ENCODE data around the gene ATP1A4. TPM values are rescaled to one million over a fixed set of nuclear protein-coding genes. Genes with fewer than 3 reads are reported as not detected.

ATP1A4 gene
- total RNA-seq, 1 experiment from 2014 or later, result not detected

- H3K9ac ChIP-seq (ENCODE audit: low read length), result no peak overlapping the region
- H3K9me2 ChIP-seq (replicated peaks; ENCODE audit: insufficient read depth, low read length), result no peaks in the 10 kb centered on the region
- no peak overlapping the region for H3K4me3 ChIP-seq (ENCODE audit: low read length)
- DNase-seq, result no peak
- no peaks in the 10 kb centered on the region for H3K9me3 ChIP-seq (ENCODE audit: low read length)
- H3K4me1 ChIP-seq (ENCODE audit: low read length), result no peaks in the 10 kb centered on the region
- H3K27ac ChIP-seq (ENCODE audit: low read length), result no peak overlapping the region
- H3K27me3 ChIP-seq (ENCODE audit: low read length), result no peaks in the 10 kb centered on the region
- peaks cover 40% of the 10 kb centered on the region; the same call in 1 of the 2 replicates for H3K36me3 ChIP-seq (ENCODE audit: insufficient read depth, low read length)
- no peaks in the 10 kb centered on the region for H4K20me1 ChIP-seq (ENCODE audit: insufficient read depth, low read depth, low read length)
- no peak overlapping the region for H2AFZ ChIP-seq (ENCODE audit: low read length)
- no peaks in the 10 kb centered on the region; the same call in 1 of the 2 replicates for H3K79me2 ChIP-seq (ENCODE audit: low read length)
- H3K4me2 ChIP-seq (ENCODE audit: low read depth, low read length, poor library complexity, severe bottlenecking), result no peak overlapping the region
Observed at GRCh38 chr1:160227561-160227960, 76.2 kb downstream of the ATP1A4 start.

DNA sequence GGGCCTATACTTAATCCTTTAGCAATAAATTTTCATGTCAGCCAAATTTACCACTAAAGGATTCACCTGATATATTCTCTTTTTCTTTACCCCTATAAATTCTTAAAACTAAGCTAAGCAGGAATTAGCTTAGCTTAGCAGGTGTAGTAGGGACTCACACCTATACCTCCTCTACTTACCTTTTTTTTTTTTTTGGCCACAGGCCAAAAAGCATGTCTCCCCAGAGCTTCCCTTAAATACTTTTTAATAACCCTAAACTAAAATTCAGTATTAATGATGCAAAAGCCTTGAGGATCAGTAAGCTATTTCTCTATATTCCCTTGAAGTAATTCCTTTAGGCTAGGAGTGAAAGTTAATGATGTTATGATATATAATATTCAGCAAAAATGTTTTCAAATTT lies 77.0 kb downstream of the ATP1A4 start:
- H3K27me3 ChIP-seq (ENCODE audit: low read length), result no peaks in the 10 kb centered on the region
- H3K4me1 ChIP-seq (ENCODE audit: low read length), result no peaks in the 10 kb centered on the region
- H3K4me2 ChIP-seq (ENCODE audit: low read depth, low read length, poor library complexity, severe bottlenecking), result no peak overlapping the region
- H3K9ac ChIP-seq (ENCODE audit: low read length), result no peak overlapping the region
- no peak overlapping the region for H3K4me3 ChIP-seq (ENCODE audit: low read length)
- H2AFZ ChIP-seq (ENCODE audit: low read length), result no peak overlapping the region
- H3K27ac ChIP-seq (ENCODE audit: low read length), result no peak overlapping the region
- H3K9me3 ChIP-seq (ENCODE audit: low read length), result no peaks in the 10 kb centered on the region
- DNase-seq, result no peak
- peaks cover 2% of the 10 kb centered on the region; the same call in 1 of the 2 replicates for H3K79me2 ChIP-seq (ENCODE audit: low read length)
- no peaks in the 10 kb centered on the region for H3K9me2 ChIP-seq (replicated peaks; ENCODE audit: insufficient read depth, low read length)
- no peaks in the 10 kb centered on the region for H4K20me1 ChIP-seq (ENCODE audit: insufficient read depth, low read depth, low read length)
- H3K36me3 ChIP-seq (ENCODE audit: insufficient read depth, low read length), result peaks cover 38% of the 10 kb centered on the region; the same call in 1 of the 2 replicates

GRCh38 chr1:160232911-160233310 lies 81.5 kb downstream of the ATP1A4 start:
- peaks cover 15% of the 10 kb centered on the region for H3K79me2 ChIP-seq (ENCODE audit: low read length)
- no peak overlapping the region for H2AFZ ChIP-seq (ENCODE audit: low read length)
- no peak overlapping the region for H3K9ac ChIP-seq (ENCODE audit: low read length)
- H3K27me3 ChIP-seq (ENCODE audit: low read length), result no peaks in the 10 kb centered on the region
- no peak overlapping the region for H3K27ac ChIP-seq (ENCODE audit: low read length)
- DNase-seq, result no peak
- H3K9me2 ChIP-seq (replicated peaks; ENCODE audit: insufficient read depth, low read length), result no peaks in the 10 kb centered on the region
- H3K4me2 ChIP-seq (ENCODE audit: low read depth, low read length, poor library complexity, severe bottlenecking), result no peak overlapping the region
- no peaks in the 10 kb centered on the region for H4K20me1 ChIP-seq (ENCODE audit: insufficient read depth, low read depth, low read length)
- H3K4me3 ChIP-seq (ENCODE audit: low read length), result no peak overlapping the region
- peaks cover 56% of the 10 kb centered on the region for H3K36me3 ChIP-seq (ENCODE audit: insufficient read depth, low read length)
- no peaks in the 10 kb centered on the region for H3K4me1 ChIP-seq (ENCODE audit: low read length)
- no peaks in the 10 kb centered on the region for H3K9me3 ChIP-seq (ENCODE audit: low read length)

Other genes with a start within 250 kb of the ATP1A4 start
- gene TAGLN2, start 226.1 kb upstream of the ATP1A4 start, total RNA-seq (2014; rRNA removed; shearing (Covaris generic); ENCODE audit: low replicate concordance), result 141 and 188 TPM in 2 replicates
- gene IGSF9, start 206.0 kb upstream of the ATP1A4 start, total RNA-seq (2014; rRNA removed; shearing (Covaris generic); ENCODE audit: low replicate concordance), result not detected in 2 replicates
- gene SLAMF9, start 197.4 kb upstream of the ATP1A4 start, total RNA-seq (2014; rRNA removed; shearing (Covaris generic); ENCODE audit: low replicate concordance), result not detected in 2 replicates
- gene PIGM, start 119.6 kb upstream of the ATP1A4 start, total RNA-seq (2014; rRNA removed; shearing (Covaris generic); ENCODE audit: low replicate concordance), result 3.2 and 6.3 TPM in 2 replicates
- not detected in 2 replicates for gene KCNJ10, start 81.4 kb upstream of the ATP1A4 start, total RNA-seq (2014; rRNA removed; shearing (Covaris generic); ENCODE audit: low replicate concordance)
- gene KCNJ9, start 70.1 kb upstream of the ATP1A4 start, total RNA-seq (2014; rRNA removed; shearing (Covaris generic); ENCODE audit: low replicate concordance), result not detected in 2 replicates
- 15.8 and 33.8 TPM in 2 replicates for gene IGSF8, start 53.0 kb upstream of the ATP1A4 start, total RNA-seq (2014; rRNA removed; shearing (Covaris generic); ENCODE audit: low replicate concordance)
- gene ATP1A2, start 35.8 kb upstream of the ATP1A4 start, total RNA-seq (2014; rRNA removed; shearing (Covaris generic); ENCODE audit: low replicate concordance), result not detected in 2 replicates
- not detected in 2 replicates for gene CASQ1, start 39.0 kb downstream of the ATP1A4 start, total RNA-seq (2014; rRNA removed; shearing (Covaris generic); ENCODE audit: low replicate concordance)
- 40.1 and 69.1 TPM in 2 replicates for gene PEA15, start 53.8 kb downstream of the ATP1A4 start, total RNA-seq (2014; rRNA removed; shearing (Covaris generic); ENCODE audit: low replicate concordance)
- gene DCAF8, start 110.9 kb downstream of the ATP1A4 start, total RNA-seq (2014; rRNA removed; shearing (Covaris generic); ENCODE audit: low replicate concordance), result 89.7 and 132 TPM in 2 replicates
- gene PEX19, start 133.5 kb downstream of the ATP1A4 start, total RNA-seq (2014; rRNA removed; shearing (Covaris generic); ENCODE audit: low replicate concordance), result 27.1 and 29.3 TPM in 2 replicates
- 107 TPM in 2 replicates for gene COPA, start 191.6 kb downstream of the ATP1A4 start, total RNA-seq (2014; rRNA removed; shearing (Covaris generic); ENCODE audit: low replicate concordance)
- gene NCSTN, start 191.8 kb downstream of the ATP1A4 start, total RNA-seq (2014; rRNA removed; shearing (Covaris generic); ENCODE audit: low replicate concordance), result 76.9 and 79.9 TPM in 2 replicates
- 0.48 TPM in 1 of 2 replicates, not detected in the other for gene NHLH1, start 215.5 kb downstream of the ATP1A4 start, total RNA-seq (2014; rRNA removed; shearing (Covaris generic); ENCODE audit: low replicate concordance)
- 0.07 TPM in 1 of 2 replicates, not detected in the other for gene VANGL2, start 249.0 kb downstream of the ATP1A4 start, total RNA-seq (2014; rRNA removed; shearing (Covaris generic); ENCODE audit: low replicate concordance)

All from Karpas-422 (cell line).